Keratinocyte (primary cell): ENCODE data around the gene CAMK2D. TPM values are rescaled to one million over a fixed set of nuclear protein-coding genes. Genes with fewer than 3 reads are reported as not detected.

ENCODE experiments used
- DNase-seq: peaks from one replicate; pipeline ENCODE4 v3.0.0-alpha.2; 2011; ENCODE audit warnings: low read depth, missing footprints, low spot score
- FAIRE-seq: peaks from 2 replicates; lab custom pipeline; 2011; peaks lifted over from hg19 to GRCh38; lab: Jason Lieb, UNC
- H2AFZ ChIP-seq: 2 replicates; pipeline ENCODE4 v1.6.0; 2012; ENCODE audit warnings: low read length, control low read depth, inconsistent platforms; ENCODE audit not compliant: control insufficient read depth
- H3K27ac ChIP-seq: 2 replicates; pipeline ENCODE4 v1.5.1; 2011; ENCODE audit warnings: low read length; ENCODE audit not compliant: control insufficient read depth, insufficient read depth
- H3K27me3 ChIP-seq: 3 replicates; pipeline ENCODE4 v1.6.0; 2011; ENCODE audit warnings: low read length; ENCODE audit not compliant: control insufficient read depth, insufficient read depth; ENCODE audit errors: extremely low read depth
- H3K36me3 ChIP-seq, 2 experiments: 2 replicates in 1 of 2; 3 replicates in 1 of 2; pipeline ENCODE4 v1.5.1; 2011; ENCODE audit warnings: low read length in 2 of 2, mild to moderate bottlenecking in 1 of 2; ENCODE audit not compliant: control insufficient read depth in 2 of 2, insufficient read depth in 2 of 2; ENCODE audit errors: extremely low read depth in 1 of 2
- H3K4me1 ChIP-seq: 3 replicates; pipeline ENCODE4 v1.5.1; 2011; ENCODE audit warnings: low read length; ENCODE audit not compliant: control insufficient read depth, insufficient read depth; ENCODE audit errors: extremely low read depth
- H3K4me2 ChIP-seq: 3 replicates; pipeline ENCODE4 v1.6.0; 2011; ENCODE audit warnings: low read depth, low read length; ENCODE audit not compliant: control insufficient read depth, insufficient read depth; ENCODE audit errors: extremely low read depth
- H3K4me3 ChIP-seq, 3 experiments: fragments of 200-600 bp in 1 of 3; sonication (generic) in 1 of 3; 2 replicates in 2 of 3; 3 replicates in 1 of 3; pipeline ENCODE4 v1.5.1; 2011 to 2016; ENCODE audit warnings: low read length in 3 of 3, mild to moderate bottlenecking in 3 of 3, control low read depth in 2 of 3, inconsistent platforms in 1 of 3, low read depth in 1 of 3, mixed read lengths in 1 of 3, mixed run types in 1 of 3, moderate library complexity in 1 of 3; ENCODE audit not compliant: control insufficient read depth in 2 of 3, insufficient read depth in 2 of 3; ENCODE audit errors: extremely low read depth in 1 of 3
- H3K79me2 ChIP-seq: 2 replicates; pipeline ENCODE4 v1.6.0; 2012; ENCODE audit warnings: low read length; ENCODE audit not compliant: control insufficient read depth, insufficient read depth
- H3K9ac ChIP-seq: 3 replicates; pipeline ENCODE4 v1.6.0; 2011; ENCODE audit warnings: low read length; ENCODE audit not compliant: control insufficient read depth, insufficient read depth; ENCODE audit errors: extremely low read depth
- H3K9me1 ChIP-seq: 3 replicates; pipeline ENCODE4 v1.6.0; 2011; ENCODE audit warnings: low read length; ENCODE audit not compliant: control insufficient read depth, insufficient read depth; ENCODE audit errors: extremely low read depth
- H3K9me3 ChIP-seq: 2 replicates; pipeline ENCODE4 v1.5.1; 2012; ENCODE audit warnings: low read depth, low read length; ENCODE audit not compliant: control insufficient read depth
- H4K20me1 ChIP-seq: 3 replicates; pipeline ENCODE4 v1.6.0; 2011; ENCODE audit warnings: low read length; ENCODE audit not compliant: control insufficient read depth, insufficient read depth; ENCODE audit errors: extremely low read depth
- EZH2 ChIP-seq: IDR thresholded peaks from one replicate; pipeline ENCODE4 v1.6.1; 2012; ENCODE audit warnings: inconsistent platforms, mild to moderate bottlenecking, low read length, moderate library complexity
- dilution Hi-C: fragments of 300-500 bp; cut with MboI; formaldehyde crosslinking; loops from one replicate; pipeline ENCODE4 v1.7.0; 2020; ENCODE audit warnings: low sequenced_read_pairs; ENCODE audit not compliant: extremely low pct_ligation_motif_present
- polyA plus RNA-seq, 5 experiments: library from polyadenylated mRNA; depleted of rRNA in 3 of 5; stranded (reverse) in 3 of 5; stranded (forward) in 1 of 5; unstranded in 1 of 5; fragments of >200 nt; gene quantifications; 1 replicate in 1 of 5; 2 replicates in 3 of 5; 3 replicates in 1 of 5; pipeline versions ENCODE4 v1.2.1 to v1.2.3, GENCODE V29; 2011 to 2012; ENCODE audit warnings: missing spikeins in 2 of 5, low read depth in 1 of 5, low replicate concordance in 1 of 5
- TF ChIP-seq, protein P1 (sequence below), 3 experiments: IDR thresholded peaks in 1 of 3; conservative IDR thresholded peaks in 1 of 3; optimal IDR thresholded peaks in 1 of 3; 2 replicates in 2 of 3; 3 replicates in 1 of 3; pipeline versions ENCODE3 to v1.5.1; 2011; ENCODE audit warnings: low read length in 3 of 3, mild to moderate bottlenecking in 3 of 3, moderate library complexity in 2 of 3, control low read depth in 1 of 3, inconsistent platforms in 1 of 3; ENCODE audit not compliant: insufficient read depth in 2 of 3; ENCODE audit errors: extremely low read depth in 1 of 3

Gene CAMK2D
- polyA plus RNA-seq, 1 donor (not counting 4 experiments of a cell fraction or from before 2014, with no cell fraction given): 18.8 TPM

DNA sequence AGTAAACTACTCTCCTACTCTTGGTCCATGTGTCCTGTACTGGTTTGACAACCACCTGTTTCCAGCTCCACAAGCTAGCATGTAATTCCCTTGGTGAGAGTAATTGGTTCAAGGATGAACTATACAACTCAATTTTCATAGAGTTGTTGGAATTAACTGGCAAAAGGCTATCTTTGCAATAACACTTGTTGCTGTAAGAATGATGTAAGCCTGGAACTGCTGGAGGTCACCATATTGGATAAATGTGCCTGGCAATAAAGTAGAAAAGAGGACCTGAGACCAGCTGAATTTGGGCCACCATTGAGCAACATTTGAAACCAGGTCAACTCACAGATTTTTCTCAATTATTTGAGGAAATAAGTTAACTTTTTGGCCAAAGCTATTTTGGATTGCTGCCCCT, 175.5 kb downstream of the CAMK2D start:
- DNase-seq (no peak), FAIRE-seq (no peak)
- no peaks in the 10 kb centered on the region for H3K9me3 ChIP-seq
- dilution Hi-C loops: no loop called here
- no peak overlapping the region for H3K4me3 ChIP-seq
- TF ChIP-seq EZH2: no peak
- TF ChIP-seq, protein P1, sequence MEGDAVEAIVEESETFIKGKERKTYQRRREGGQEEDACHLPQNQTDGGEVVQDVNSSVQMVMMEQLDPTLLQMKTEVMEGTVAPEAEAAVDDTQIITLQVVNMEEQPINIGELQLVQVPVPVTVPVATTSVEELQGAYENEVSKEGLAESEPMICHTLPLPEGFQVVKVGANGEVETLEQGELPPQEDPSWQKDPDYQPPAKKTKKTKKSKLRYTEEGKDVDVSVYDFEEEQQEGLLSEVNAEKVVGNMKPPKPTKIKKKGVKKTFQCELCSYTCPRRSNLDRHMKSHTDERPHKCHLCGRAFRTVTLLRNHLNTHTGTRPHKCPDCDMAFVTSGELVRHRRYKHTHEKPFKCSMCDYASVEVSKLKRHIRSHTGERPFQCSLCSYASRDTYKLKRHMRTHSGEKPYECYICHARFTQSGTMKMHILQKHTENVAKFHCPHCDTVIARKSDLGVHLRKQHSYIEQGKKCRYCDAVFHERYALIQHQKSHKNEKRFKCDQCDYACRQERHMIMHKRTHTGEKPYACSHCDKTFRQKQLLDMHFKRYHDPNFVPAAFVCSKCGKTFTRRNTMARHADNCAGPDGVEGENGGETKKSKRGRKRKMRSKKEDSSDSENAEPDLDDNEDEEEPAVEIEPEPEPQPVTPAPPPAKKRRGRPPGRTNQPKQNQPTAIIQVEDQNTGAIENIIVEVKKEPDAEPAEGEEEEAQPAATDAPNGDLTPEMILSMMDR (optimal IDR thresholded peaks at IDR 0.05 in 1 of 3, IDR thresholded peaks at IDR 0.05 in 1 of 3, conservative IDR thresholded peaks at IDR 0.05 in 1 of 3; ENCODE audit: extremely low read depth in 1 of 3, insufficient read depth in 2 of 3, low read length in 3 of 3): no peak
- H3K9ac ChIP-seq: no peak overlapping the region
- no peaks in the 10 kb centered on the region for H3K36me3 ChIP-seq
- no peak overlapping the region for H3K4me2 ChIP-seq
- no peaks in the 10 kb centered on the region for H4K20me1 ChIP-seq
- H3K27ac ChIP-seq: no peak overlapping the region
- peaks cover 2% of the 10 kb centered on the region for H3K9me1 ChIP-seq
- H3K4me1 ChIP-seq: no peaks in the 10 kb centered on the region
- no peak overlapping the region for H2AFZ ChIP-seq
- no peaks in the 10 kb centered on the region for H3K27me3 ChIP-seq
- no peaks in the 10 kb centered on the region for H3K79me2 ChIP-seq

DNA sequence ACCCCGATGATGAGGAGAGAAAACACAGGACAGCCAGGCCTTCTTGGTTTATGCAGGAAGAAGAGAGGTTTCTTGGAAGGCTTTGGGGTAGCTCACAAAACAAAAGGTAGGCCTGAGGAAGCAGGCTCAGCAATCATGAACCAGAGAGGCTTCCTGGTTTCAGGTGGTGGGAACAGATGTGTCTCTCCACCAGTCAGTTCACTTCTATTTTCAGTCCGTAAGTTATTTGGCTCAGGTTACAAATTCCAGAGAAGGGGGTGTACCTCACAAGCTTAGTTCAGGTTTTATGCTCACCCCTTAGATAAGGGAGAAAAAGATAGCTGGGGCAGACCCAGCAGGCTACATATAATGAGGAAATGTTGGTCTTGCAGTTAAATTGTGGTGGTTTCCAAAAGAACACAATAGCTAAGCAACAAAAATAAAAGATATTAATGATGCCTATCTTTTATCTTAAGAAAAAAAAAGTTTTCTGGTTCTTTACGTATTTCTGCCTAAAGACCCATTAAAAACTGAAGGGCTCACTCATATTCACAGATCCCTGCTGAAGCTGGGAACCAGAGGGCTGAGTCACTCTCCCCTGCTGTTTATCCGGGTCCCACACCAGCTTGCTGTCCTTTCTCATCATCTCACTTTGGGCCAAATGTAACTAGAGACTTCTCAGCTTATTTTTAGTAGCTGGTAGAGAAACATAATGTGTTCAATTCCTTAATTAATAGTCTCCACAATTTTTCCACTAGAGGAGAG, 177.0 kb downstream of the CAMK2D start:
- no peak overlapping the region for H3K9ac ChIP-seq

More for the DNA sequence above, 177.0 kb downstream of the CAMK2D start:
- Histone ChIP-seq H3K27ac (no peak overlapping the region), H3K9me3 (no peaks in the 10 kb centered on the region), H3K79me2 (no peaks in the 10 kb centered on the region), H3K27me3 (no peaks in the 10 kb centered on the region), H3K9me1 (peaks cover 2% of the 10 kb centered on the region), H2AFZ (no peak overlapping the region), H3K4me2 (no peak overlapping the region), H3K4me3 (no peak overlapping the region), H3K4me1 (no peaks in the 10 kb centered on the region), H4K20me1 (no peaks in the 10 kb centered on the region), H3K36me3 (no peaks in the 10 kb centered on the region)
- TF ChIP-seq, protein P1 (optimal IDR thresholded peaks at IDR 0.05 in 1 of 3, IDR thresholded peaks at IDR 0.05 in 1 of 3, conservative IDR thresholded peaks at IDR 0.05 in 1 of 3; ENCODE audit: extremely low read depth in 1 of 3, insufficient read depth in 2 of 3, low read length in 3 of 3): no peak
- TF ChIP-seq EZH2: no peak
- DNase-seq (no peak), FAIRE-seq (no peak)
- dilution Hi-C loops: no loop called here
